SK-N-SH treated with all-trans-retinoic acid at 6 μM for 48 hours (cell line): Measurements from ENCODE around the gene TBL1X.

Experiments used
- ZFP30 ChIP-seq: fragments of 450-650 bp; formaldehyde crosslinking; IDR thresholded peaks from 2 replicates; pipeline ENCODE4 v1.5.0; 2022; ENCODE audit warnings: mild to moderate bottlenecking, moderate library complexity
- TF ChIP-seq, protein P1 (sequence below): fragments of 250-450 bp; sonication (Bioruptor Pico); IDR thresholded peaks from 2 replicates; pipeline ENCODE4 v1.8.0; 2020; ENCODE audit warnings: mild to moderate bottlenecking, moderate library complexity, borderline replicate concordance

DNA sequence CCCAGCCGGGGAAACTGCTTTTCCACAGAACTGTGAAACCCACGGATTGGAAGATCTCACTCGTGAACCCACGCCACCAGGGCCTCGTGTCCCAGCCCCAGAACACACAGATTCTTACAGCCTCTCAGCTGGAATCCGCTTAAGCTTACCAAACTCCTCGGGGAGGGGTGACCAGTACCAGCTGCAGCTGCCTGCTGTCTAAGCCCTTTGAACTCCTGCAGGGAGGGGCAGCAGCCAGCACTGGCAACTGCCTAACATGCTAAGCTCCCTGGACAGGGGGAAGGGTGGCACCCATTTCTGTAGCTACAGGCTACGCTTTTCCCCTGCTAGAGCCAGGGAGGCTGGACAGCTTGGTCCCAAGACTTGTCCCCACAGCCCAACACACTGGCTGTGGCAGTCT is 38.4 kb downstream of the TBL1X start:
- TF ChIP-seq, protein P1, sequence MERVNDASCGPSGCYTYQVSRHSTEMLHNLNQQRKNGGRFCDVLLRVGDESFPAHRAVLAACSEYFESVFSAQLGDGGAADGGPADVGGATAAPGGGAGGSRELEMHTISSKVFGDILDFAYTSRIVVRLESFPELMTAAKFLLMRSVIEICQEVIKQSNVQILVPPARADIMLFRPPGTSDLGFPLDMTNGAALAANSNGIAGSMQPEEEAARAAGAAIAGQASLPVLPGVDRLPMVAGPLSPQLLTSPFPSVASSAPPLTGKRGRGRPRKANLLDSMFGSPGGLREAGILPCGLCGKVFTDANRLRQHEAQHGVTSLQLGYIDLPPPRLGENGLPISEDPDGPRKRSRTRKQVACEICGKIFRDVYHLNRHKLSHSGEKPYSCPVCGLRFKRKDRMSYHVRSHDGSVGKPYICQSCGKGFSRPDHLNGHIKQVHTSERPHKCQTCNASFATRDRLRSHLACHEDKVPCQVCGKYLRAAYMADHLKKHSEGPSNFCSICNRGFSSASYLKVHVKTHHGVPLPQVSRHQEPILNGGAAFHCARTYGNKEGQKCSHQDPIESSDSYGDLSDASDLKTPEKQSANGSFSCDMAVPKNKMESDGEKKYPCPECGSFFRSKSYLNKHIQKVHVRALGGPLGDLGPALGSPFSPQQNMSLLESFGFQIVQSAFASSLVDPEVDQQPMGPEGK: no peak
- TF ChIP-seq ZFP30 (CRISPR knock-in tag): no peak
